ENCODE results near the gene ANKRD42.

ANKRD42 gene

GRCh38 chr11:83195143-83195466 is 1.6 kb downstream of the ANKRD42 start:
- Histone ChIP-seq H3K27me3 (ENCODE audit: insufficient read depth, poor library complexity, severe bottlenecking) (no peaks in the 10 kb centered on the region), H3K4me3 (replicated peaks; ENCODE audit: insufficient read depth, low read length) (peak overlapping the region; percentile 92), H3K27ac (replicated peaks) (peak overlapping the region; percentile 83)
- no peak for TF ChIP-seq REST (IDR thresholded peaks at IDR 0.05; ENCODE audit: insufficient replicate concordance, low read depth)
- TF ChIP-seq GABPA (IDR thresholded peaks at IDR 0.05; ENCODE audit: low read depth): no peak
- TF ChIP-seq SPI1 (IDR thresholded peaks at IDR 0.05; ENCODE audit: borderline replicate concordance, low read depth): no peak
- no peak for TF ChIP-seq CTCF (IDR thresholded peaks at IDR 0.05; ENCODE audit: insufficient read depth, low read length)
- no peak for TF ChIP-seq POLR2AphosphoS5 (IDR thresholded peaks at IDR 0.05; ENCODE audit: low read depth)
- DNase-seq (ENCODE audit: low read depth in 1 of 2, low spot score in 1 of 2): no peak

GRCh38 chr11:83195649-83196048 is 2.1 kb downstream of the ANKRD42 start:
- no peaks in the 10 kb centered on the region for H3K27me3 ChIP-seq (ENCODE audit: insufficient read depth, poor library complexity, severe bottlenecking)
- no peak for TF ChIP-seq SPI1 (IDR thresholded peaks at IDR 0.05; ENCODE audit: borderline replicate concordance, low read depth)
- TF ChIP-seq POLR2AphosphoS5 (IDR thresholded peaks at IDR 0.05; ENCODE audit: low read depth): no peak
- no peak for TF ChIP-seq CTCF (IDR thresholded peaks at IDR 0.05; ENCODE audit: insufficient read depth, low read length)
- TF ChIP-seq REST (IDR thresholded peaks at IDR 0.05; ENCODE audit: insufficient replicate concordance, low read depth): no peak
- no peak for TF ChIP-seq GABPA (IDR thresholded peaks at IDR 0.05; ENCODE audit: low read depth)
- peak overlapping the region; percentile 92; the same call in 1 of the 2 replicates for H3K4me3 ChIP-seq (replicated peaks; ENCODE audit: insufficient read depth, low read length)
- no peak for DNase-seq (ENCODE audit: low read depth in 1 of 2, low spot score in 1 of 2)
- H3K27ac ChIP-seq (replicated peaks): peak overlapping the region; percentile 83

- DNase-seq (ENCODE audit: low read depth in 1 of 2, low spot score in 1 of 2): no peak
- Histone ChIP-seq H3K27ac (replicated peaks) (no peak overlapping the region), H3K27me3 (ENCODE audit: insufficient read depth, poor library complexity, severe bottlenecking) (no peaks in the 10 kb centered on the region), H3K4me3 (replicated peaks; ENCODE audit: insufficient read depth, low read length) (no peak overlapping the region)
- TF ChIP-seq SPI1 (IDR thresholded peaks at IDR 0.05; ENCODE audit: borderline replicate concordance, low read depth): no peak
- no peak for TF ChIP-seq REST (IDR thresholded peaks at IDR 0.05; ENCODE audit: insufficient replicate concordance, low read depth)
- no peak for TF ChIP-seq CTCF (IDR thresholded peaks at IDR 0.05; ENCODE audit: insufficient read depth, low read length)
- TF ChIP-seq GABPA (IDR thresholded peaks at IDR 0.05; ENCODE audit: low read depth): no peak
- TF ChIP-seq POLR2AphosphoS5 (IDR thresholded peaks at IDR 0.05; ENCODE audit: low read depth): no peak
These were observed 6.5 kb downstream of the ANKRD42 start for GRCh38 chr11:83200035-83200434.
